Measurements from ENCODE around the gene COMMD4.

Gene COMMD4

GRCh38 chr15:75357976-75358673, 22.3 kb downstream of the COMMD4 start:
- no peak for DNase-seq (ENCODE audit: low spot score)

- DNase-seq (ENCODE audit: low spot score) = no peak
These were observed 23.1 kb downstream of the COMMD4 start for GRCh38 chr15:75358771-75359536.

GRCh38 chr15:75359537-75360250, 23.8 kb downstream of the COMMD4 start:
- no peak for DNase-seq (ENCODE audit: low spot score)

- DNase-seq (ENCODE audit: low spot score) = no peak
These were observed 24.5 kb downstream of the COMMD4 start for GRCh38 chr15:75360391-75360790.

GRCh38 chr15:75360856-75361255, 25.0 kb downstream of the COMMD4 start:
- no peak for DNase-seq (ENCODE audit: low spot score)

- no peak for DNase-seq (ENCODE audit: low spot score)
These were observed 25.6 kb downstream of the COMMD4 start for GRCh38 chr15:75361361-75361988.

DNA sequence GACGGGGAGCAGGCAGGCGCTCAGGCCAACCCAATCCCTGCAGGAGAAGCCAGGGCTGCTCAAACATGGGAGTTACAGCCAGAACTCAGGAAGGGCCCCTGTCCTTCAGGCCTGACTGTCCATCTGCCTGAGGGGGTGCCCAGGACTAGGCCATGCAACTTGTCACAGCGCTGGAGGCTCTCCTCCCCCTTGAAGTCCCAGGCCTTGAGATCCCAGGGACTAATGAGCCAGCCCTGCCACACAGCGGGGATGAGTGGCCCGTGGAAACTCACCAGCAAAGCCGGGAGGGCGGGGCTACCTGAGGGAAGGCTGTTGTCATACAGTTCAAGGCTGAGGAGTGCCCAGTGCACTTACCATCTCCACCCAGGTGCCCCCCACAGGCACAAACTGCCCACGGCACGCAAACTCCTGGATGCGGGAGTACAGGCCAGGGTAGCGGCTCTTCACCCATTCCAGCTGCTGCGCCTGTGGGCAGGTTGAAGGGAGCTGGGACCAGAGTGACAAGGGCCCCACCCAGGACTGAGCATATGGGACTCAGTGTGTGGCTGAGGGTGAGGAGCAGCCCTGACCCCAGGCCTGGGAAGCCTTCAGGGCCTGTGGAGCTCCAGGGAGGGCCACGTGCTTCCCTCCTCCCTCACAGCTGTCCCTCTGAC, 26.3 kb downstream of the COMMD4 start:
- DNase-seq (ENCODE audit: low spot score) = no peak

- DNase-seq (ENCODE audit: low spot score) = no peak
These were observed 26.9 kb downstream of the COMMD4 start for GRCh38 chr15:75362642-75363249.

DNA sequence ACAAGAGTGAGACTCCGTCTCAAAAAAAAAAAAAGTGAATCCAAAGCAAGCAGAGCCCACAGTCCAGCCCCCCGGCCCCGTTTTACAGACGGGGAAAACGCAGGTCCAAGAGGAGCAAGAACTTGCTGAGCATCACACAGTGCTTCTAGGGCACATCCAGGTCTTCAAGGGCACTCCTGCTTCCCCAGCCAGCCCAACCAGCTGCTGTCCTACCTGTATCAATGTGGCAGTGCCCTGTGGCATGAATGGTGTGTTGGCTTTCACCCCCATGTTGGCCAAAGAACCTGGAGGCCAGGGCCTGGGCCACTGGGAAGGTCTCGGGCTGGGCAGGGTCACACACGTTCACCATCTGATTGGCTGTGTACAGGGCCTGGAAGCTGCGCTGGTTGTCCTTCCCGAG, 27.9 kb downstream of the COMMD4 start:
- no peak for DNase-seq (ENCODE audit: low spot score)

GRCh38 chr15:75364881-75365280, 29.0 kb downstream of the COMMD4 start:
- DNase-seq (ENCODE audit: low spot score) = no peak

DNA sequence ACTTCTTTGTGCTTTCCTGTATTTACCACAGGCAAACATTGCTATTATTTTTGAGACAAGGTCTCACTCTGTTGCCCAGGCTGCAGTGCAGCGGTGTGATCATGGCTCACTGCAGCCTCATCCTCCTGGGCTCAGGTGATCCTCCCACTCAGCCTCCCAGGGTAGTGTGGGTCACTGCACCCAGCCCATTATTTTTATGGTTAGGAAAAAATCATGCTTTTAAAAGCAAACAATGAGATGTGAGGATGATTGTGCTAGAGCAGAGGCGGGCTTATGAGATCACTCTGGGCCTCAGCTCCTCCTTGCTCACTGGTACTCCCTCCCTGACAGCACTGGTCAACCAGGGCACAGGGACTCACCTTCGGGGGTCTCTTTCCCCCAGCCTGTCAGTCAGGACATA, 30.3 kb downstream of the COMMD4 start:
- DNase-seq (ENCODE audit: low spot score) = no peak

GRCh38 chr15:75367006-75367405, 31.1 kb downstream of the COMMD4 start:
- DNase-seq (ENCODE audit: low spot score) = no peak

GRCh38 chr15:75367406-75367912, 31.6 kb downstream of the COMMD4 start:
- no peak for DNase-seq (ENCODE audit: low spot score)

DNA sequence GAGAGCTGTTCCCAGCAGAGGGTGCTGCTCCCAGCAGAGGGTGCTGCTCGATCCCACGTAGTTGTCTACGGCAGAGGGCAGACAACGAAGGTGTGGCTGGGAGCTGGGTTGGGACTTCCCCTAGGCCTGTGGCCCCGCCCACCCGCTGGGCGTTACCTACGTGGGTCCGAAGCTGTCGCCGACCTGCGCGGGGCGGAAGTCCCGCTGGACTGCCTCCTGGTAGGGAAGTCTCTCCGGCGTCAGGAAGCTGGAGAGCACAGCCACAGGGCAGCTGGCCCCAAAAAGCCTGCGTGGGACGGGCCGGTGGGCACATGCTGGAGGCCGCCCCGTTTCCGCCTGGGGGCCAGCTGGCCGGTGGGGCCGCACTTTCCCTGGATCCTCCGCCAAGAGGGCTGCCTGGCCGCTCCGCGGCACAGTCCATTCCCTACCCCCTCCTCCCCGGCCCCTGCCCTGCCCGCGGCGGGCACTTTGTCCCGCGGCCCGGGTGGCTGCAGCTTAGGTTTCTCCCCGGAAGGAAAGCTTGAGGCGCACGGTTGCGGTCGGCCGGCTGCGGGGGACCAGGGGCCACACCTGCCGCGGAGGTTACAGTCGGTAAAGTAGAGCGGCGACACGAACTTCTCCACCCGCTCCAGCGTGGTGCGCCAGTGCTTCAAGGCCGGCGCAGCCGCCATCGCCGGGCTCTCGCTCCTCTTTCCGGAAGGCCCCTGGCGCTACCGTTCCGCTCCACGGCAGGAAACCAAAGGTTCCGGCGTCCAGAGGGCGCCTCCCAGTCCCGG, 32.2 kb downstream of the COMMD4 start, which contains the start of gene MAN2C1:
TSS of gene MAN2C1 (minus strand) at position 695 of the 776 bp plus-strand sequence. CDS start at position 671, 24 bp downstream.
- DNase-seq (ENCODE audit: low spot score) = peak; percentile 92

DNA sequence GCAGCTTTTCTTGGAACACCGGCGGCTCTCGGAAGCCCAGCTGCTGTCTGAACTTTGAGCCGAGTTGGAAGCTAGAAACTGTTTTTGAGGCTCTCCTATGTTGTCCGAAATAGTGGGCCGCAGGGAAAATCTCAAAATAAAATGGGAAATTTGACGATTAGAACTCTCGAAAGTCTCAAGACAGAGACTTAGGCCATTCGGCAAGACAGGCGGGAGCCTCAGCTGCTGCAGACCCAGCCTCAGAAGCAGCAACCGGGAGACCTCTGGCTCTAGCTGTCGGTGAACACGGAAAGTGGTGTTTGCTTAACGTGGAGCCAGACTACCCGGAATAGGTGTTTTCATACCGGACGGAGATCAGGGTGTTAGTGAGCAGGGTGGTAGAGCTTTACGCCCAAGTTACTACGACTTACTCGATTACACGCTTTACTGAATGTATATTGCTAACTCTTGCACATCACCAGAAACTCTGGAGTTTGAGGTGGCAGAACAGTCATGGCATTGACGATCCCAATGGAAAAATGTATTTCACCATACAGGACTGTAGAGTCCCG, 32.9 kb downstream of the COMMD4 start:
- DNase-seq (ENCODE audit: low spot score) = peak; percentile 12

GRCh38 chr15:75369897-75370581, 34.2 kb downstream of the COMMD4 start:
- no peak for DNase-seq (ENCODE audit: low spot score)

DNA sequence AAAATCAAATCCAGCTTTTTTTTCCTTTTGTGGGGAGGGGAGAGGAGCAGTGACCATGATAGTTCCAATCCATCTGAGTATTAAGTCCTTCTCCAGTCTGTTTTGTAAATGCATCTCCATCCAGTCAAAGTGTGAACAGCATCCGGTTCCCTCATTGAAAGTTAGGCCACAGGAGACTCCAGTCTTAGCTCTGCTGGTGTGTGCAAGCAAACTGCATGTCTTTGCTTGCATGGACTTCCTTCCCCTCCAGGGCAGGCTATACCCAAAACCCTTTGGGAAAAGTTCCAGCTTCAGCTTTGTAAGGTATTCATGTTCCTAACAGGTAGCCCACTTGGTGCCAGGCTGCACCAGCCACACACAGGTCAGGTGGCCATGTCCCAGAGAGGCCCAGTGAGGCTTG, 35.6 kb downstream of the COMMD4 start:
- DNase-seq (ENCODE audit: low spot score) = no peak

GRCh38 chr15:75371901-75372688, 36.2 kb downstream of the COMMD4 start:
- DNase-seq (ENCODE audit: low spot score) = no peak

GRCh38 chr15:75380773-75381172, 44.9 kb downstream of the COMMD4 start:
- no peak for DNase-seq (ENCODE audit: low spot score)
